ENCODE measurements around the gene PBX1.

PBX1 gene

GRCh38 chr1:164682570-164682969 lies 123.6 kb downstream of the PBX1 start:
- Histone ChIP-seq H3K4me3 (ENCODE audit: low read depth in 1 of 2, low read length in 2 of 2) (no peak overlapping the region), H3K9me3 (ENCODE audit: low read length) (no peaks in the 10 kb centered on the region), H3K4me1 (ENCODE audit: insufficient read depth, low read length) (peaks cover 26% of the 10 kb centered on the region), H3K36me3 (ENCODE audit: insufficient read depth, low read length) (peaks cover 6% of the 10 kb centered on the region), H3K27ac (ENCODE audit: low read depth, low read length) (no peak overlapping the region), H3K9ac (ENCODE audit: low read length) (no peak overlapping the region), H3K27me3 (ENCODE audit: control insufficient read depth in 1 of 2, insufficient read depth in 2 of 2, low read length in 2 of 2) (no peaks in the 10 kb centered on the region)

- Histone ChIP-seq H3K4me1 (ENCODE audit: insufficient read depth, low read length) (peaks cover 19% of the 10 kb centered on the region), H3K27ac (ENCODE audit: low read depth, low read length) (no peak overlapping the region), H3K4me3 (ENCODE audit: low read depth in 1 of 2, low read length in 2 of 2) (no peak overlapping the region), H3K9me3 (ENCODE audit: low read length) (no peaks in the 10 kb centered on the region), H3K36me3 (ENCODE audit: insufficient read depth, low read length) (no peaks in the 10 kb centered on the region), H3K9ac (ENCODE audit: low read length) (no peak overlapping the region), H3K27me3 (ENCODE audit: control insufficient read depth in 1 of 2, insufficient read depth in 2 of 2, low read length in 2 of 2) (no peaks in the 10 kb centered on the region)
Measured at GRCh38 chr1:164683235-164683634, 124.3 kb downstream of the PBX1 start.

GRCh38 chr1:164685266-164686035 lies 126.5 kb downstream of the PBX1 start:
- Histone ChIP-seq H3K9ac (ENCODE audit: low read length) (no peak overlapping the region), H3K4me1 (ENCODE audit: insufficient read depth, low read length) (peaks cover 30% of the 10 kb centered on the region), H3K4me3 (ENCODE audit: low read depth in 1 of 2, low read length in 2 of 2) (no peak overlapping the region), H3K27me3 (ENCODE audit: control insufficient read depth in 1 of 2, insufficient read depth in 2 of 2, low read length in 2 of 2) (no peaks in the 10 kb centered on the region), H3K36me3 (ENCODE audit: insufficient read depth, low read length) (no peaks in the 10 kb centered on the region), H3K9me3 (ENCODE audit: low read length) (no peaks in the 10 kb centered on the region), H3K27ac (ENCODE audit: low read depth, low read length) (no peak overlapping the region)

- Histone ChIP-seq H3K4me1 (ENCODE audit: insufficient read depth, low read length) (peaks cover 25% of the 10 kb centered on the region), H3K9me3 (ENCODE audit: low read length) (no peaks in the 10 kb centered on the region), H3K4me3 (ENCODE audit: low read depth in 1 of 2, low read length in 2 of 2) (no peak overlapping the region), H3K36me3 (ENCODE audit: insufficient read depth, low read length) (no peaks in the 10 kb centered on the region), H3K27ac (ENCODE audit: low read depth, low read length) (no peak overlapping the region), H3K9ac (ENCODE audit: low read length) (no peak overlapping the region), H3K27me3 (ENCODE audit: control insufficient read depth in 1 of 2, insufficient read depth in 2 of 2, low read length in 2 of 2) (no peaks in the 10 kb centered on the region)
Measured at GRCh38 chr1:164687777-164688176, 128.8 kb downstream of the PBX1 start.

GRCh38 chr1:164688791-164689190 lies 129.8 kb downstream of the PBX1 start:
- no peak overlapping the region for H3K27ac ChIP-seq (ENCODE audit: low read depth, low read length)

GRCh38 chr1:164689672-164690511 lies 130.9 kb downstream of the PBX1 start:
- no peak overlapping the region for H3K9ac ChIP-seq (ENCODE audit: low read length)
- H3K36me3 ChIP-seq (ENCODE audit: insufficient read depth, low read length), result no peaks in the 10 kb centered on the region
- peak overlapping the region; percentile 14 for H3K27ac ChIP-seq (ENCODE audit: low read depth, low read length)
- H3K27me3 ChIP-seq (ENCODE audit: control insufficient read depth in 1 of 2, insufficient read depth in 2 of 2, low read length in 2 of 2), result no peaks in the 10 kb centered on the region
- no peaks in the 10 kb centered on the region for H3K9me3 ChIP-seq (ENCODE audit: low read length)
- peaks cover 21% of the 10 kb centered on the region for H3K4me1 ChIP-seq (ENCODE audit: insufficient read depth, low read length)
- no peak overlapping the region for H3K4me3 ChIP-seq (ENCODE audit: low read depth in 1 of 2, low read length in 2 of 2)

More at GRCh38 chr1:164688791-164689190, 129.8 kb downstream of the PBX1 start:
- Histone ChIP-seq H3K4me1 (ENCODE audit: insufficient read depth, low read length) (peaks cover 22% of the 10 kb centered on the region), H3K9ac (ENCODE audit: low read length) (no peak overlapping the region), H3K36me3 (ENCODE audit: insufficient read depth, low read length) (no peaks in the 10 kb centered on the region), H3K27me3 (ENCODE audit: control insufficient read depth in 1 of 2, insufficient read depth in 2 of 2, low read length in 2 of 2) (no peaks in the 10 kb centered on the region), H3K4me3 (ENCODE audit: low read depth in 1 of 2, low read length in 2 of 2) (no peak overlapping the region), H3K9me3 (ENCODE audit: low read length) (no peaks in the 10 kb centered on the region)

GRCh38 chr1:164692420-164692819 lies 133.4 kb downstream of the PBX1 start:
- Histone ChIP-seq H3K9ac (ENCODE audit: low read length) (no peak overlapping the region), H3K27ac (ENCODE audit: low read depth, low read length) (no peak overlapping the region), H3K4me3 (ENCODE audit: low read depth in 1 of 2, low read length in 2 of 2) (no peak overlapping the region), H3K4me1 (ENCODE audit: insufficient read depth, low read length) (peaks cover 22% of the 10 kb centered on the region), H3K9me3 (ENCODE audit: low read length) (no peaks in the 10 kb centered on the region), H3K36me3 (ENCODE audit: insufficient read depth, low read length) (peaks cover 6% of the 10 kb centered on the region), H3K27me3 (ENCODE audit: control insufficient read depth in 1 of 2, insufficient read depth in 2 of 2, low read length in 2 of 2) (no peaks in the 10 kb centered on the region)

- Histone ChIP-seq H3K27me3 (ENCODE audit: control insufficient read depth in 1 of 2, insufficient read depth in 2 of 2, low read length in 2 of 2) (no peaks in the 10 kb centered on the region), H3K9ac (ENCODE audit: low read length) (no peak overlapping the region), H3K36me3 (ENCODE audit: insufficient read depth, low read length) (peaks cover 6% of the 10 kb centered on the region), H3K27ac (ENCODE audit: low read depth, low read length) (no peak overlapping the region), H3K4me1 (ENCODE audit: insufficient read depth, low read length) (peaks cover 34% of the 10 kb centered on the region), H3K9me3 (ENCODE audit: low read length) (no peaks in the 10 kb centered on the region), H3K4me3 (ENCODE audit: low read depth in 1 of 2, low read length in 2 of 2) (no peak overlapping the region)
Measured at GRCh38 chr1:164693564-164694359, 134.8 kb downstream of the PBX1 start.

- no peaks in the 10 kb centered on the region for H3K9me3 ChIP-seq (ENCODE audit: low read length)
Measured at GRCh38 chr1:164694505-164694904, 135.5 kb downstream of the PBX1 start.

GRCh38 chr1:164695956-164696665 lies 137.1 kb downstream of the PBX1 start:
- Histone ChIP-seq H3K27me3 (ENCODE audit: control insufficient read depth in 1 of 2, insufficient read depth in 2 of 2, low read length in 2 of 2) (no peaks in the 10 kb centered on the region), H3K9me3 (ENCODE audit: low read length) (no peaks in the 10 kb centered on the region), H3K4me3 (ENCODE audit: low read depth in 1 of 2, low read length in 2 of 2) (no peak overlapping the region), H3K4me1 (ENCODE audit: insufficient read depth, low read length) (peaks cover 46% of the 10 kb centered on the region), H3K9ac (ENCODE audit: low read length) (no peak overlapping the region), H3K27ac (ENCODE audit: low read depth, low read length) (no peak overlapping the region), H3K36me3 (ENCODE audit: insufficient read depth, low read length) (peaks cover 6% of the 10 kb centered on the region)

More at GRCh38 chr1:164694505-164694904, 135.5 kb downstream of the PBX1 start:
- Histone ChIP-seq H3K27me3 (ENCODE audit: control insufficient read depth in 1 of 2, insufficient read depth in 2 of 2, low read length in 2 of 2) (no peaks in the 10 kb centered on the region), H3K36me3 (ENCODE audit: insufficient read depth, low read length) (peaks cover 6% of the 10 kb centered on the region), H3K27ac (ENCODE audit: low read depth, low read length) (no peak overlapping the region), H3K4me1 (ENCODE audit: insufficient read depth, low read length) (peaks cover 38% of the 10 kb centered on the region), H3K9ac (ENCODE audit: low read length) (no peak overlapping the region), H3K4me3 (ENCODE audit: low read depth in 1 of 2, low read length in 2 of 2) (no peak overlapping the region)
